ENCODE measurements around the gene NRP1. TPM values are rescaled to one million over a fixed set of nuclear protein-coding genes. Genes with fewer than 3 reads are reported as not detected.

NRP1 gene
- total and polyA plus RNA-seq, 2 donors, result 15.4 to 15.8 TPM

- Histone ChIP-seq H3K4me3 (ENCODE audit: low read length in 2 of 2) (no peak overlapping the region), H3K4me1 (ENCODE audit: control insufficient read depth in 2 of 2, insufficient read depth in 2 of 2, low read length in 2 of 2) (peaks cover 8 to 18% of the 10 kb centered on the region in 2 donors), H3K9me3 (ENCODE audit: control insufficient read depth in 2 of 2, insufficient read depth in 1 of 2, low read length in 1 of 2) (no peaks in the 10 kb centered on the region), H3K27me3 (ENCODE audit: control insufficient read depth in 2 of 2, insufficient read depth in 1 of 2, low read length in 1 of 2) (peaks cover 34 to 54% of the 10 kb centered on the region in 2 donors), H3K36me3 (ENCODE audit: control insufficient read depth in 2 of 2, insufficient read depth in 2 of 2, low read length in 1 of 2) (no peaks in the 10 kb centered on the region), H3K27ac (ENCODE audit: low read depth in 1 of 2, low read length in 1 of 2) (peak overlapping the region in 1 of 2 donors; percentile 11)
- WGBS, result 82% methylated on average over 2 of the region's 2 CpGs
- no peak for DNase-seq (ENCODE audit: low read depth in 6 of 9, low spot score in 9 of 9)
These were observed 3.1 kb downstream of the NRP1 start for GRCh38 chr10:33331379-33331694.

- DNase-seq (ENCODE audit: low read depth in 6 of 9, low spot score in 9 of 9), result peak in 8 of 9 donors; percentile 42 to 79 (median 54)
- Histone ChIP-seq H3K9me3 (ENCODE audit: control insufficient read depth in 2 of 2, insufficient read depth in 1 of 2, low read length in 1 of 2) (no peaks in the 10 kb centered on the region), H3K4me3 (ENCODE audit: low read length in 2 of 2) (no peak overlapping the region), H3K36me3 (ENCODE audit: control insufficient read depth in 2 of 2, insufficient read depth in 2 of 2, low read length in 1 of 2) (no peaks in the 10 kb centered on the region), H3K4me1 (ENCODE audit: control insufficient read depth in 2 of 2, insufficient read depth in 2 of 2, low read length in 2 of 2) (peaks cover 8 to 15% of the 10 kb centered on the region in 2 donors), H3K27ac (ENCODE audit: low read depth in 1 of 2, low read length in 1 of 2) (no peak overlapping the region), H3K27me3 (ENCODE audit: control insufficient read depth in 2 of 2, insufficient read depth in 1 of 2, low read length in 1 of 2) (peaks cover 28 to 48% of the 10 kb centered on the region in 2 donors)
- WGBS, result 16% methylated on average over 13 of the region's 13 CpGs
These were observed 3.7 kb downstream of the NRP1 start for GRCh38 chr10:33330543-33331378.

- peaks cover 15 to 32% of the 10 kb centered on the region in 2 donors for H3K27me3 ChIP-seq (ENCODE audit: control insufficient read depth in 2 of 2, insufficient read depth in 1 of 2, low read length in 1 of 2)
- no peak for DNase-seq (ENCODE audit: low read depth in 6 of 9, low spot score in 9 of 9)
- 98% methylated on average over 2 of the region's 2 CpGs for WGBS
- H3K4me1 ChIP-seq (ENCODE audit: control insufficient read depth in 2 of 2, insufficient read depth in 2 of 2, low read length in 2 of 2), result peaks cover 2 to 3% of the 10 kb centered on the region in 2 donors
- H3K27ac ChIP-seq (ENCODE audit: low read depth in 1 of 2, low read length in 1 of 2), result no peak overlapping the region
- H3K4me3 ChIP-seq (ENCODE audit: low read length in 2 of 2), result no peak overlapping the region
- no peaks in the 10 kb centered on the region for H3K9me3 ChIP-seq (ENCODE audit: control insufficient read depth in 2 of 2, insufficient read depth in 1 of 2, low read length in 1 of 2)
- no peaks in the 10 kb centered on the region for H3K36me3 ChIP-seq (ENCODE audit: control insufficient read depth in 2 of 2, insufficient read depth in 2 of 2, low read length in 1 of 2)
These were observed 5.3 kb downstream of the NRP1 start for GRCh38 chr10:33329178-33329577.

- DNase-seq (ENCODE audit: low read depth in 6 of 9, low spot score in 9 of 9), result no peak
- Histone ChIP-seq H3K36me3 (ENCODE audit: control insufficient read depth in 2 of 2, insufficient read depth in 2 of 2, low read length in 1 of 2) (no peaks in the 10 kb centered on the region), H3K4me1 (ENCODE audit: control insufficient read depth in 2 of 2, insufficient read depth in 2 of 2, low read length in 2 of 2) (peaks cover 0 to 2% of the 10 kb centered on the region in 2 donors), H3K27me3 (ENCODE audit: control insufficient read depth in 2 of 2, insufficient read depth in 1 of 2, low read length in 1 of 2) (peaks cover 11 to 23% of the 10 kb centered on the region in 2 donors), H3K9me3 (ENCODE audit: control insufficient read depth in 2 of 2, insufficient read depth in 1 of 2, low read length in 1 of 2) (no peaks in the 10 kb centered on the region), H3K4me3 (ENCODE audit: low read length in 2 of 2) (no peak overlapping the region), H3K27ac (ENCODE audit: low read depth in 1 of 2, low read length in 1 of 2) (no peak overlapping the region)
- 94% methylated on average over 3 of the region's 3 CpGs for WGBS
These were observed 6.2 kb downstream of the NRP1 start for GRCh38 chr10:33328253-33328652.

- DNase-seq (ENCODE audit: low read depth in 6 of 9, low spot score in 9 of 9), result no peak
- H3K4me3 ChIP-seq (ENCODE audit: low read length in 2 of 2), result no peak overlapping the region
- H3K27me3 ChIP-seq (ENCODE audit: control insufficient read depth in 2 of 2, insufficient read depth in 1 of 2, low read length in 1 of 2), result peaks cover 11 to 19% of the 10 kb centered on the region in 2 donors
- no peaks in the 10 kb centered on the region for H3K36me3 ChIP-seq (ENCODE audit: control insufficient read depth in 2 of 2, insufficient read depth in 2 of 2, low read length in 1 of 2)
- H3K9me3 ChIP-seq (ENCODE audit: control insufficient read depth in 2 of 2, insufficient read depth in 1 of 2, low read length in 1 of 2), result no peaks in the 10 kb centered on the region
- H3K4me1 ChIP-seq (ENCODE audit: control insufficient read depth in 2 of 2, insufficient read depth in 2 of 2, low read length in 2 of 2), result peaks cover 0 to 2% of the 10 kb centered on the region in 2 donors
- no peak overlapping the region for H3K27ac ChIP-seq (ENCODE audit: low read depth in 1 of 2, low read length in 1 of 2)
These were observed 6.7 kb downstream of the NRP1 start for GRCh38 chr10:33327751-33328150.

- Histone ChIP-seq H3K27me3 (ENCODE audit: control insufficient read depth in 2 of 2, insufficient read depth in 1 of 2, low read length in 1 of 2) (peaks cover 4 to 10% of the 10 kb centered on the region in 2 donors), H3K27ac (ENCODE audit: low read depth in 1 of 2, low read length in 1 of 2) (no peak overlapping the region), H3K4me3 (ENCODE audit: low read length in 2 of 2) (no peak overlapping the region), H3K9me3 (ENCODE audit: control insufficient read depth in 2 of 2, insufficient read depth in 1 of 2, low read length in 1 of 2) (no peaks in the 10 kb centered on the region), H3K4me1 (ENCODE audit: control insufficient read depth in 2 of 2, insufficient read depth in 2 of 2, low read length in 2 of 2) (peaks cover 0 to 2% of the 10 kb centered on the region in 2 donors), H3K36me3 (ENCODE audit: control insufficient read depth in 2 of 2, insufficient read depth in 2 of 2, low read length in 1 of 2) (no peaks in the 10 kb centered on the region)
- DNase-seq (ENCODE audit: low read depth in 6 of 9, low spot score in 9 of 9), result no peak
- WGBS, result 85% methylated on average over 2 of the region's 2 CpGs
These were observed 7.5 kb downstream of the NRP1 start for GRCh38 chr10:33326933-33327332.

- no peaks in the 10 kb centered on the region for H3K9me3 ChIP-seq (ENCODE audit: control insufficient read depth in 2 of 2, insufficient read depth in 1 of 2, low read length in 1 of 2)
- no peak overlapping the region for H3K4me3 ChIP-seq (ENCODE audit: low read length in 2 of 2)
- WGBS, result 92% methylated on average over 2 of the region's 2 CpGs
These were observed 8.5 kb downstream of the NRP1 start for GRCh38 chr10:33325929-33326328.

GRCh38 chr10:33323721-33324120 is 10.7 kb downstream of the NRP1 start:
- WGBS, result 90% methylated on average over 6 of the region's 6 CpGs
- no peaks in the 10 kb centered on the region for H3K4me1 ChIP-seq (ENCODE audit: control insufficient read depth in 2 of 2, insufficient read depth in 2 of 2, low read length in 2 of 2)

More at GRCh38 chr10:33325929-33326328, 8.5 kb downstream of the NRP1 start:
- no peak for DNase-seq (ENCODE audit: low read depth in 6 of 9, low spot score in 9 of 9)
- no peak overlapping the region for H3K27ac ChIP-seq (ENCODE audit: low read depth in 1 of 2, low read length in 1 of 2)
- peaks cover under 1 to 4% of the 10 kb centered on the region in 2 donors for H3K27me3 ChIP-seq (ENCODE audit: control insufficient read depth in 2 of 2, insufficient read depth in 1 of 2, low read length in 1 of 2)
- peaks cover 0 to 1% of the 10 kb centered on the region in 2 donors for H3K4me1 ChIP-seq (ENCODE audit: control insufficient read depth in 2 of 2, insufficient read depth in 2 of 2, low read length in 2 of 2)
- no peaks in the 10 kb centered on the region for H3K36me3 ChIP-seq (ENCODE audit: control insufficient read depth in 2 of 2, insufficient read depth in 2 of 2, low read length in 1 of 2)

GRCh38 chr10:33321516-33321915 is 13.0 kb downstream of the NRP1 start:
- no peaks in the 10 kb centered on the region for H3K4me1 ChIP-seq (ENCODE audit: control insufficient read depth in 2 of 2, insufficient read depth in 2 of 2, low read length in 2 of 2)
- WGBS, result 92% methylated on average over 6 of the region's 6 CpGs
- H3K4me3 ChIP-seq (ENCODE audit: low read length in 2 of 2), result no peak overlapping the region
- no peaks in the 10 kb centered on the region for H3K9me3 ChIP-seq (ENCODE audit: control insufficient read depth in 2 of 2, insufficient read depth in 1 of 2, low read length in 1 of 2)
- DNase-seq (ENCODE audit: low read depth in 6 of 9, low spot score in 9 of 9), result no peak
- no peak overlapping the region for H3K27ac ChIP-seq (ENCODE audit: low read depth in 1 of 2, low read length in 1 of 2)
- H3K27me3 ChIP-seq (ENCODE audit: control insufficient read depth in 2 of 2, insufficient read depth in 1 of 2, low read length in 1 of 2), result no peaks in the 10 kb centered on the region
- no peaks in the 10 kb centered on the region for H3K36me3 ChIP-seq (ENCODE audit: control insufficient read depth in 2 of 2, insufficient read depth in 2 of 2, low read length in 1 of 2)

More at GRCh38 chr10:33323721-33324120, 10.7 kb downstream of the NRP1 start:
- no peaks in the 10 kb centered on the region for H3K9me3 ChIP-seq (ENCODE audit: control insufficient read depth in 2 of 2, insufficient read depth in 1 of 2, low read length in 1 of 2)
- H3K36me3 ChIP-seq (ENCODE audit: control insufficient read depth in 2 of 2, insufficient read depth in 2 of 2, low read length in 1 of 2), result no peaks in the 10 kb centered on the region
- no peaks in the 10 kb centered on the region for H3K27me3 ChIP-seq (ENCODE audit: control insufficient read depth in 2 of 2, insufficient read depth in 1 of 2, low read length in 1 of 2)
- DNase-seq (ENCODE audit: low read depth in 6 of 9, low spot score in 9 of 9), result no peak
- H3K4me3 ChIP-seq (ENCODE audit: low read length in 2 of 2), result no peak overlapping the region
- no peak overlapping the region for H3K27ac ChIP-seq (ENCODE audit: low read depth in 1 of 2, low read length in 1 of 2)
